ENCODE results near the gene C13orf46. TPM values are rescaled to one million over a fixed set of nuclear protein-coding genes. Genes with fewer than 3 reads are reported as not detected.

Gene C13orf46
- total and polyA plus RNA-seq, 2 of the 8 experiments (the other 6 are each of a cell fraction or from before 2014, with no cell fraction given): 0.23 to 0.28 TPM

GRCh38 chr13:114004420-114005205, 30.7 kb upstream of the C13orf46 start:
- Histone ChIP-seq H3K4me2 (ENCODE audit: insufficient read depth in 1 of 2, low read depth in 2 of 2, low read length in 2 of 2) (no peak overlapping the region), H2BK20ac (ENCODE audit: low read length) (no peak overlapping the region), H3K14ac (ENCODE audit: insufficient read length) (no peak overlapping the region), H3K56ac (replicated peaks; ENCODE audit: insufficient read length, low read depth, low read length) (no peak overlapping the region), H3K4me3 (ENCODE audit: extremely low read depth in 1 of 4, insufficient read depth in 2 of 4, low read depth in 3 of 4, low read length in 4 of 4) (no peak overlapping the region), H2BK12ac (ENCODE audit: low read depth, low read length) (no peak overlapping the region), H4K8ac (ENCODE audit: extremely low read depth, insufficient read depth, low read length) (no peak overlapping the region), H3K27ac (ENCODE audit: low read depth, low read length) (no peak overlapping the region), H3K4ac (replicated peaks; ENCODE audit: insufficient read length, low read depth, low read length) (no peak overlapping the region), H3K27me3 (replicated peaks in 1 of 4; ENCODE audit: control insufficient read depth in 3 of 4, extremely low read depth in 1 of 4, insufficient read depth in 3 of 4, low read length in 3 of 4) (no peaks in the 10 kb centered on the region), H3K79me1 (ENCODE audit: low read depth, low read length) (no peaks in the 10 kb centered on the region), H3K23ac (ENCODE audit: insufficient read length) (no peak overlapping the region), H2BK120ac (replicated peaks; ENCODE audit: low read depth, low read length) (no peak overlapping the region), H4K5ac (ENCODE audit: insufficient read length, low read depth, low read length) (no peak overlapping the region), H2AK5ac (ENCODE audit: low read depth, low read length) (no peak overlapping the region), H3K9ac (replicated peaks in 1 of 4; ENCODE audit: extremely low read depth in 1 of 4, low read depth in 3 of 4, low read length in 3 of 4) (no peak overlapping the region), H4K91ac (replicated peaks; ENCODE audit: insufficient read length, low read length) (no peak overlapping the region), H3K18ac (ENCODE audit: extremely low read depth, low read length) (no peak overlapping the region), H3K4me1 (replicated peaks in 1 of 4; ENCODE audit: control insufficient read depth in 3 of 4, insufficient read depth in 4 of 4, low read length in 3 of 4) (no peaks in the 10 kb centered on the region; a peak in 1 of 7 replicates), H3K36me3 (ENCODE audit: control insufficient read depth in 2 of 4, insufficient read depth in 4 of 4, low read length in 3 of 4) (no peaks in the 10 kb centered on the region), H4K20me1 (replicated peaks in 1 of 2; ENCODE audit: control insufficient read depth in 1 of 2, insufficient read depth in 2 of 2, low read length in 2 of 2) (peaks cover 0 to 5% of the 10 kb centered on the region in 2 experiments), H3K9me3 (ENCODE audit: insufficient read depth in 2 of 2, low read depth in 1 of 2, low read length in 1 of 2) (no peaks in the 10 kb centered on the region), H2AFZ (ENCODE audit: low read length) (no peak overlapping the region), H3K79me2 (ENCODE audit: control insufficient read depth in 1 of 2, insufficient read depth in 2 of 2, low read length in 2 of 2) (no peaks in the 10 kb centered on the region), H2BK5ac (ENCODE audit: low read depth, low read length) (no peak overlapping the region), H2BK15ac (ENCODE audit: low read length) (no peak overlapping the region), H3K23me2 (ENCODE audit: low read depth, low read length) (no peaks in the 10 kb centered on the region)
- ChIA-PET CTCF (ENCODE audit: partially characterized antibody) (interaction anchor here (1.4 kb wide), 1 partner anchor 58 kb away, joined by 3 read pairs; no protein-coding TSS in a partner anchor), POLR2A (ENCODE audit: partially characterized antibody) (no interaction called here)
- DNase-seq (ENCODE audit: low read depth in 1 of 2, low spot score in 2 of 2) (no peak), FAIRE-seq (no peak)
- TF ChIP-seq BCL11A (IDR thresholded peaks at IDR 0.05; ENCODE audit: low read depth in 2 of 2, low read length in 2 of 2) (no peak), TCF12 (IDR thresholded peaks at IDR 0.05; ENCODE audit: low read depth, low read length) (no peak)
- 88% methylated on average over 41 of the region's 41 CpGs; no CpG with 5 or more reads in 1 of the 2 experiments for WGBS, 2 experiments (ENCODE audit: extremely low coverage in 1 of 2, insufficient coverage in 1 of 2, insufficient read length in 1 of 2, insufficient replicate concordance in 2 of 2, low coverage in 1 of 2, low lambda C conversion rate in 2 of 2, missing lambda C conversion rate in 1 of 2)

All from H1 (cell line).